Bronchial epithelial cell (primary cell): Measurements from ENCODE around the gene CD3G. TPM values are rescaled to one million over a fixed set of nuclear protein-coding genes. Genes with fewer than 3 reads are reported as not detected.

ENCODE experiments used
- DNase-seq: peaks from one replicate; pipeline ENCODE4 v3.0.0-alpha.2; 2010; ENCODE audit warnings: low read depth
- FAIRE-seq: peaks from 2 replicates; lab custom pipeline; 2011; peaks lifted over from hg19 to GRCh38; lab: Jason Lieb, UNC
- H3K27me3 ChIP-seq: 2 replicates; pipeline ENCODE4 v1.5.1; 2011; ENCODE audit warnings: low read length; ENCODE audit not compliant: control insufficient read depth, insufficient read depth
- H3K36me3 ChIP-seq: 2 replicates; pipeline ENCODE4 v1.5.1; 2011; ENCODE audit warnings: low read length; ENCODE audit not compliant: control insufficient read depth, insufficient read depth
- H3K4me3 ChIP-seq: 2 replicates; pipeline ENCODE4 v1.5.1; 2011; ENCODE audit warnings: mild to moderate bottlenecking, low read depth, low read length, control low read depth
- CTCF ChIP-seq: IDR thresholded peaks from 2 replicates; pipeline ENCODE4 v1.5.1; 2011; ENCODE audit warnings: mild to moderate bottlenecking, moderate library complexity, low read length, control low read depth, inconsistent platforms; ENCODE audit not compliant: insufficient read depth, severe bottlenecking
- total RNA-seq: library from RNA; depleted of rRNA; stranded (reverse); fragments of >200 nt; gene quantifications from 2 replicates; pipeline ENCODE4 v1.2.1, GENCODE V29; 2014

The CD3G gene
- total RNA-seq, 1 donor from 2014 or later, result not detected

GRCh38 chr11:118311518-118311917, 32.6 kb upstream of the CD3G start:
- Histone ChIP-seq H3K36me3 (no peaks in the 10 kb centered on the region), H3K4me3 (no peak overlapping the region), H3K27me3 (no peaks in the 10 kb centered on the region)
- FAIRE-seq, result no peak
- DNase-seq, result peak; percentile 33
- no peak for TF ChIP-seq CTCF

- no peak for DNase-seq
- Histone ChIP-seq H3K36me3 (no peaks in the 10 kb centered on the region), H3K4me3 (no peak overlapping the region), H3K27me3 (no peaks in the 10 kb centered on the region)
- TF ChIP-seq CTCF, result no peak
- FAIRE-seq, result no peak
Measured at GRCh38 chr11:118312328-118312727, 31.8 kb upstream of the CD3G start.

GRCh38 chr11:118313242-118313641, 30.9 kb upstream of the CD3G start:
- no peak for TF ChIP-seq CTCF
- no peak overlapping the region for H3K4me3 ChIP-seq
- H3K27me3 ChIP-seq, result no peaks in the 10 kb centered on the region
- DNase-seq (no peak), FAIRE-seq (no peak)
- H3K36me3 ChIP-seq, result no peaks in the 10 kb centered on the region

- FAIRE-seq (no peak), DNase-seq (peak; percentile 31)
- Histone ChIP-seq H3K27me3 (no peaks in the 10 kb centered on the region), H3K36me3 (no peaks in the 10 kb centered on the region), H3K4me3 (no peak overlapping the region)
- TF ChIP-seq CTCF, result no peak
Measured at GRCh38 chr11:118314988-118315411, 29.1 kb upstream of the CD3G start.

GRCh38 chr11:118318124-118318523, 26.0 kb upstream of the CD3G start:
- DNase-seq, result no peak
- Histone ChIP-seq H3K4me3 (no peak overlapping the region), H3K36me3 (no peaks in the 10 kb centered on the region), H3K27me3 (no peaks in the 10 kb centered on the region)
- TF ChIP-seq CTCF, result no peak
- no peak for FAIRE-seq

GRCh38 chr11:118318581-118319336, 25.4 kb upstream of the CD3G start:
- Histone ChIP-seq H3K4me3 (no peak overlapping the region), H3K36me3 (no peaks in the 10 kb centered on the region), H3K27me3 (no peaks in the 10 kb centered on the region)
- DNase-seq (peak; percentile 76), FAIRE-seq (no peak)
- no peak for TF ChIP-seq CTCF
